Stimulated activated CD4-positive, alpha-beta T cell treated with anti-CD3 and anti-CD28 coated beads, Interleukin-12 subunit alpha, Interleukin-12 subunit beta, amount 100 ng/mL, for 4 hours (primary cell): ENCODE measurements around the gene DLX1.

Experiments used
- DNase-seq: peaks from one replicate; pipeline ENCODE4 v3.0.0-alpha.2; 2020

The DLX1 gene

DNA sequence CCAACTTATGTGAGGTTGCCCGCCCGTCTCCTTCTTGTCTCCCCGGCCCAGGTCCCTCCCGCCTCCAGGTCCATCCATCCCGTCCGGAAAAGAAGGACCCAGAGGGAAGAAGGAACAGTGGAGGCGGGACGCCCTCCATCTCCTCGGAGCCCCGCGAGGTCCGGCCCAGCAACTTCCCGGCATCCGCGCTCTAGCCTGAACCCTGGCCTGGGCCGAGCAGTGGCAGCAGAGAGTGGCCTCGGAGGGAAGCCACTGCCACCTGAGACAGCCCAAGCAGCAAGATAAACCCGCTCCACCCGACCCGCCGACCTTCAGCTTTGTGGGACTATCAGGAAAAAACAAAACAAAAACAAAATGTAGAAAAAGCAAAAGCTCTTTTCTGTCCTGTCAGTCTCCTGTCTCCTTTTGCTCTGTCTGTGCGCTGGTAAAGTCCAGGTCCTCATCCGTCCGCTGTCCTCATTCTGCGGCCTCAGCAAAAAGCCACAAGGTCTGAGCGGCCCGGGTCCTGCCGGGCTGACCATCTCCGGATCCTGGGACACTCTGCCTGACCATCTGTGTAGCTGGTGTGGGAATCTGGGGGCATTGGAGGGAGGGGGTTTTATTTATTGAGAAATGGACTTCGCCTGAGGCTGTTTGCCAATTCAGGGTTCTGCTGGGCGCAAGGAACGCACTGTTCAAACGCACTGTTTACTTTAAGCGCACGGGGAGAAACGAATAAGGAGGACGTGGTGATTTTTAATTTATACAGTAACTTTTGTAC, 3.1 kb downstream of the DLX1 start:
- no peak for DNase-seq

- no peak for DNase-seq
These were observed 3.7 kb downstream of the DLX1 start for GRCh38 chr2:172089005-172089504.

DNA sequence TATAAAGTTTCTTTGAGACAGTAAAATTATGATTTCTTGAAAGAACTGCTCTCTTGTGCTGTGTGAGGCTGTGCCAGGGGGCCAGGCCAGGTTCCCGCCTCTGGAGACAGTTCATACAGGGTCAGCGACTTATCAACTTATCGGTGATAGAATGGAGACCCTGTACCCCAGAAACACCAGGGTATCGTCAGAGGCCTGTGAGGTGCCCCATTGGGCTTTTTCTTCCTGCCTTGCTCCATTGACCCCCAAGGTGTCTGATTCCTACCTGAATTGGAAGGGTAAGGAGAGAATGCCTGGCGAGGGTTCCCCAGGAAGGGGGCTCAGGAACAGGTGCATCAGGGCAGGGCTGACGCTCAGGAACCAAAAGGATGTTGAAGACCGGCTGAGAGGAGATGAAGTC, 4.3 kb downstream of the DLX1 start:
- DNase-seq: no peak

- no peak for DNase-seq
These were observed 5.0 kb downstream of the DLX1 start for GRCh38 chr2:172090044-172090961.

DNA sequence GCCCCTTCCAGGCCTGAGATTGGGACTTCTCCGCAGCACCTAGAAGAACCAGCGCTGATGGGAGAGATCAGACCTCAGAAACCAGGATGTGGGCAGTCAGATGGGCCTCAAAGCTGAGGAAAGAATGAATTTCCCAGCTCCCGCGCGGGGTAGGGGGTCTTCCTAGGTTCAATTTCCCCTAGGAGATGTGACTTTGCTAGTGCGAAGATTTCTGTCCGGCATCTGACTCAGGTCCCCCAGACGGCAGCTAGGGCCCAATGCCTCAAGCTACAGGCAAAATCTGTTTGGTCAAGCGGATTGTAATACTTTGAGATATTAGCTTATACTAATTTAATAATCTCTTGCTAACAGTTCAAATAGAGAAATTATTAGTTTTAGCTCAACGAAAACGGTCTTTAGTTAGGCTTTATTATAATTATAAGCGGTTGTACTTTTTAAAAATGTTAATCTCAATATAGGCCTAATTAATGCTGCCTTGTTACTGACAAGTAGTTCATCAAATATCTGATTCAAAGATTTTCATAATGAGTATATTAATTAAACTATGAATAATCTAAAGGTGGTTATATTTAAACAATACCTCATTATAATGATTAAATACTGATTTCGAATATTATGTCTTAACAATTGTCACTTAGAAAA, 5.8 kb downstream of the DLX1 start:
- no peak for DNase-seq

DNA sequence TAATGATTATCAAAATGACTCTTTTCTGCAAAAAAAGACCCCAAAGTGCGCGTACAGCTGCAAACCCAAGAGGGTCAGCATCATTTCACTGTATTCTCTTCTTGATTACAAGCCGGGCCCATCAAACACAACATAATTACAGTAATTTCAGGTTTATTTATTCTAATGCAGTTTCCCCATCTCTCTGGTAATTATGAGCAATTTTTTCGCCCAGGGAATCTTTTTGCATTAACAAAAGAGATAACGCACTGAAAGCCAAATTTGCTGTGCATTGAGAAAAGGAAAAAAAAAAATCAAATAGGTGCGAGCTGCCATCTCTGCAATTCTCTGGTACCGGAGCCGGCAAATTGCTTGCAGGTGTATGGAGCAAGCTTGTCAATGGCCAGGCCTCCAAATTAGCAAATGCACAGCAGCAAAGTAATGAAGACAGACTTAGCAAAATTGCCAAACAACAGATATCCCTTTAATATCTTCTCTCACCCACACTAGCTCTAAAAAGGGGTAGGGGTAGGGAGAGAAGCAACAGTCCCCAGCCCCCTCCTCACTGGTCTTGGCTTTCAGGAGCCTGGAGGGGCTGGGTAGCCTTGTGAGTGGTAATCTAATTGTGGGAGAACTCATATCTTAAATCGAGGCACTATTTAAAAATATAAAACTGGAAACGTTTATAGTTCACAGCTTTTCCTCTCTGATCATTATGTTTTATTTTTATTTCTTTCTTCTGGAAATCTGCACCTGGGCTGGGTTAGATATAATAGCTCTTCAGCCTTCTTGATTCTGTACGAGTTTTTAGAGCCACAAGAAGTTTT, 6.7 kb downstream of the DLX1 start:
- DNase-seq: no peak

- no peak for DNase-seq
These were observed 7.6 kb downstream of the DLX1 start for GRCh38 chr2:172092716-172093415.

GRCh38 chr2:172093416-172094293, 8.3 kb downstream of the DLX1 start:
- no peak for DNase-seq

DNA sequence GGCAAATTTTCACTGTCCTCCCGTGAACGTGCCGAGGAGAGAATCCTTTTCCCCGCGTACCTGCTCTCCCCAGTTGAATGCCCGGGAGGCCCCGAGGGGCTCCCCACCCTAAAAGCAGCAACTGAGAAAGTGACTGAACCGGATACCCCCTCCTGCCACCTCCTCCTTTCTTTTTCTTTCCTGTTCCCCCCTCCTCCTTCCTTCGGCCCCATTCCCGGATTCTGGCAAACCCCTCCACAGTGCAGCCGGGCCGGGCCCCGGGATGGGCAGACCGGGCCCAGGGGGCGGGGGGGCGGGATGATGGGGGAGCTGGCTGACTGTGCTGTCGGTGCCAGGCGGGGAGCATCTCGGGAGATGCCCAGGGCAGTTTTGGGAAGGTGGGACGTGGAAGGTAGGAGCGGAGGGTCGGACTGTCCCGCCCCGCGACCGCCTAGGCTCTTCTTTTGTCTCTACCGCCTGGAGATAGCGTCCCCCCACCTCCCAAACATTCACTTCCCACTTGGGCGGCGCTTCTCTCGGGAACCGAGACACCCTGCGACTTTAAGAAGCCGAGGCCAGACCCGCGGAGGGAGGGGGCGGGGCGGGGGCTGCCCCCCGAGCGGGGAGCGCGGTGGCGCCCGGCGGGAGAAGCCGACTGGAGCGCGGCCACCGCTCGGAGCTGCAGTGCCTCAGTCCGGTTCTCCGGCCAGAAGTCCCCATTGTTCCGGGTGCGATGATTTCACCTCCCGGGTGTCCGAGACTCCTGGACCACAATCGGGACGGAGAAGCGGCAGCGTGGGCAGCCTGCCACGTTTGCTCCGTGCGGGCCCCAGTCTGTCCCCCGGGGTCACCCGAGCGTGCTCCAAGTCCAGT, 9.2 kb downstream of the DLX1 start:
- DNase-seq: no peak

DNA sequence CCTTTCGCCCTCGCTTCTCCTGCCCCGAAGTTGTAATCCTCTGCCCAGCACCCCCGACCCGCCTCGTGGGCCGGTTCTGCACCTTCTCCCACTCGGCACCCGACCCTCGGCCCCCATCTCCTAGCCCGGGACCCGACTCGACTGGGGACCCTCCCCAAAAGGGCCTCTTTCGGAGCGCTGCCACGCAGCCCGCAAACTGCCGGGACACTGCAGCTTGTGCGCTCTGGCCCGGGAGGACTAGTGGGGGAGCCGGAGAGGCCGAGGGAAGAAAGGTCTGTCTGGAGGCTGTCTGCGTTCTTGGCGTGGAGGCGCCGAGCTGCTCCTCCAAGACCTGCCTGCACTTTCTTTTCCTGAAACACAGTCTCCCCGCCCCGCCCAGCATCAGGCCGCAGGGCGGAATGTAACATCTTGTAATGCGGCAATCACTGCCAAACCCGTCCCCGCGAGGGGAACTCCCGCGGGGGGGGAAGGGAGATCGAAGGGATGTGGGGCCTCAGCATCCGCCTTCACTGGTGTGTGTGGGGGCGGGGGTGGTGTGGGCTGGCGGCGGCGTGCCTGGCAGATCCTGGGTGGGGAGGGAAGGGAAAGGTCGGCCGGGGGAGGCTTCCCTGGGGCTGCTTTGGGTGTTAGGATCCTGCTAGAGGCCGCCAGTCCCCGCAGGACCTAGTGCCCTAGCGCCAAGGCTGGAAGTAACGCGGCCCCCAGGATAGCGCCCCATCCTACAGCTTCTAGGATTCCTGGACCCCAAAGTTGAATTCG, 10.0 kb downstream of the DLX1 start:
- DNase-seq: peak; percentile 53

DNA sequence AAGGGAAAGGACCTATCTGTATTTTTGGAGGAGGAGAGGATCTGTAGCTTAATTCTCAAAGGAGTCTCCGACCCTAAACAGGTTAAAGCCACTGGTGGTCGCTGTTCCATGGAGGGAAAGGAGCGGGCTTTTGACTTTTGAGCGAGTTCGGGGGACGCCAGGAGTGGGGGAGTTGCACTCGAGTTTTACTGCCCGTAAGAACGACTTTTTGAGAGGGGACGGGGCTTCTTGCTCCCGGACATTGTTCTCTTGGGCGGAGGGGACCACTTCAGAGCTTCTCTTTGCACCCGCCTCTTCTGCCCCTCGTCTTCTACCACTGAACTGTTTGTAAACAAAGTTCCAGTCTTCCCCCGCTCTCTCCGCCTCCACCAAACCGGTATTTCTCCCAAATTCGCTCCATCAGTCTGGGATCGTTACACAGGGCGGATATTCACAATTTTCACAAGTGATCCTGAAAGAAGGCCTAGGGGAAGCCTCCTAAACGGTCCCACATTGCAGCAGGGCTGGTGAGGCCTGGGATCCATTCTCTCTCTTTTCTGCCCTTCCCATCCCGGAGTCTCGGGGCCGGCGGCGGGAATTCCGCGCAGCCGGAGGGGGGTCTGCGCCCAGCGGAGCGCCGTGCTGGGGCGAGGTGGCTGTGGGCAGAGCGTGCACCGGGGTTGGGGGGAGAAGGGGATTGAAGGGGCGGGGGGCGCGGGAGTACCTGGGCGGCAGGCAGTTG, 10.8 kb downstream of the DLX1 start:
- no peak for DNase-seq

DNA sequence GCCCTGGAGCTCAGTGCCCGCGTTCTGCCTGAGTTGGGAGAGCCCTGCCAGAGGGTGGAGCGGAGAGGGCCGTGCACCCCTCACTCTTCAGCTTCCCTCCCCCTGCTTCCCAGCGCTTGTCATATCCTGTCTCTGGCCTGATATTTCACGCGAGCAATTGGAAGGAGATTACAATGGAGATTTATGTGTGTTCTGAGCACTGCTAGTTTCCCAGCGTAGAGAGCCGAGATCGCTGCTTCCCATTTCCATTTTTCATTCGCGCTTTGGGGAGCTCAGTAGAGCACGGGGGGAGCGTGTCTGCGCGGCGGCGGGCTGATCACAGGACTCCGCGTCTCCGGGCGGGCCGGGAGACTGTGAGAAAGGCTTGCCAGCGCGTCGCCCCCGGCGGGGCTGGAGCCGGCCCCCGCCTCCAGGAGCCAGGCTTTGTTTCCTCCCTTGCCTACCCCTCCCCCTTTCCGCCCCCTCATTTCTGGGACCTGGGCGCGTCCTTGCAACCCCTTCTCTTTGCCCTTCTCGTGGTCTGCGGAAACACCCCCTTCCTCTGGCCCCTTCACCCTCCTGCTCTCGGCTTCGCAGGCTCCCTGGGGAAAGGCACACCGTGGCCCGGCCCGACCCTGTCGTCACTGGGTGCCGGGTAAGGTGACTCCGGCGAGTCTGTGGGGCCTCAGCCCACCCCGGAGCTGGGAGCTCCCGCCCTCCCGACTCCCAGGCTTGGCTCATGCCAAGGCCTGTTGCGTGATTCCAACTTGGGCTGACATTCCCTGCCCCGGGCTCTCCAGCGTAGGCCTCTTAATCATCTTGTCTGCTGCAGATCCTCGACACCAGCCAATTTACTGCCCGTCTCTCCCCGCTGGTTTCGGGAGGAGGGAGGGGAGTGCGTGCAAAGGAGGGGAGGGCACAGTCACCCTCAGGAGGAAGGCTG, 11.6 kb downstream of the DLX1 start:
- DNase-seq: no peak

GRCh38 chr2:172097557-172098131, 12.3 kb downstream of the DLX1 start:
- DNase-seq: no peak

GRCh38 chr2:172098287-172098649, 13.0 kb downstream of the DLX1 start:
- no peak for DNase-seq

- DNase-seq: no peak
These were observed 13.6 kb downstream of the DLX1 start for GRCh38 chr2:172098650-172099471.

GRCh38 chr2:172099472-172100079, 14.3 kb downstream of the DLX1 start:
- DNase-seq: no peak
